ENCODE results near the gene CORO1C.

- TF ChIP-seq, protein P1, sequence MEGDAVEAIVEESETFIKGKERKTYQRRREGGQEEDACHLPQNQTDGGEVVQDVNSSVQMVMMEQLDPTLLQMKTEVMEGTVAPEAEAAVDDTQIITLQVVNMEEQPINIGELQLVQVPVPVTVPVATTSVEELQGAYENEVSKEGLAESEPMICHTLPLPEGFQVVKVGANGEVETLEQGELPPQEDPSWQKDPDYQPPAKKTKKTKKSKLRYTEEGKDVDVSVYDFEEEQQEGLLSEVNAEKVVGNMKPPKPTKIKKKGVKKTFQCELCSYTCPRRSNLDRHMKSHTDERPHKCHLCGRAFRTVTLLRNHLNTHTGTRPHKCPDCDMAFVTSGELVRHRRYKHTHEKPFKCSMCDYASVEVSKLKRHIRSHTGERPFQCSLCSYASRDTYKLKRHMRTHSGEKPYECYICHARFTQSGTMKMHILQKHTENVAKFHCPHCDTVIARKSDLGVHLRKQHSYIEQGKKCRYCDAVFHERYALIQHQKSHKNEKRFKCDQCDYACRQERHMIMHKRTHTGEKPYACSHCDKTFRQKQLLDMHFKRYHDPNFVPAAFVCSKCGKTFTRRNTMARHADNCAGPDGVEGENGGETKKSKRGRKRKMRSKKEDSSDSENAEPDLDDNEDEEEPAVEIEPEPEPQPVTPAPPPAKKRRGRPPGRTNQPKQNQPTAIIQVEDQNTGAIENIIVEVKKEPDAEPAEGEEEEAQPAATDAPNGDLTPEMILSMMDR (IDR thresholded peaks at IDR 0.05): no peak
- no peak for TF ChIP-seq POLR2A (IDR thresholded peaks at IDR 0.05)
Observed at GRCh38 chr12:108764540-108765288, 33.4 kb upstream of the CORO1C start.

All from right lobe of liver (tissue), 4 donors.